HG02938 (cell line): ENCODE data around the gene GRPEL1.
"Not testable (repeated sequence)": the region's sequence is repeated elsewhere in the genome, so short reads cannot be mapped to it uniquely, and the experiment has no call there.

Source experiments
- ATAC-seq: cut with Tn5 transposase; IDR thresholded peaks from one replicate; pipeline ENCODE4 v1.9.1; 2021; ENCODE audit warnings: mild to moderate bottlenecking, moderate library complexity; ENCODE audit not compliant: unreplicated experiment

Gene GRPEL1

GRCh38 chr4:7067452-7068278 is at the start of gene GRPEL1:
TSS of gene GRPEL1 (minus strand) at chr4:7068064. CDS start at chr4:7068032, 32 bp downstream.
- ATAC-seq, result peak; percentile 85

- ATAC-seq, result no peak
These were observed 48.8 kb upstream of the GRPEL1 start for GRCh38 chr4:7116705-7117104.

- no peak for ATAC-seq
These were observed 47.9 kb upstream of the GRPEL1 start for GRCh38 chr4:7115557-7116340.

- ATAC-seq, result no peak
These were observed 44.8 kb upstream of the GRPEL1 start for GRCh38 chr4:7112656-7113055.

- no peak for ATAC-seq
These were observed 43.6 kb upstream of the GRPEL1 start for GRCh38 chr4:7111441-7111840.

GRCh38 chr4:7110546-7110945 is 42.7 kb upstream of the GRPEL1 start:
- no peak for ATAC-seq

- ATAC-seq, result no peak
These were observed 41.3 kb upstream of the GRPEL1 start for GRCh38 chr4:7109169-7109568.

GRCh38 chr4:7108660-7109059 is 40.8 kb upstream of the GRPEL1 start:
- ATAC-seq, result no peak

- ATAC-seq, result no peak
These were observed 40.3 kb upstream of the GRPEL1 start for GRCh38 chr4:7108046-7108625.

GRCh38 chr4:7107166-7107905 is 39.5 kb upstream of the GRPEL1 start:
- ATAC-seq, result no peak

- ATAC-seq, result no peak
These were observed 37.4 kb upstream of the GRPEL1 start for GRCh38 chr4:7105276-7105675.

- ATAC-seq, result no peak
These were observed 36.6 kb upstream of the GRPEL1 start for GRCh38 chr4:7104366-7105031.

GRCh38 chr4:7103607-7104365 is 35.9 kb upstream of the GRPEL1 start:
- ATAC-seq, result no peak

- ATAC-seq, result peak; percentile 81
These were observed 35.3 kb upstream of the GRPEL1 start for GRCh38 chr4:7103031-7103606.

GRCh38 chr4:7102516-7102909 is 34.6 kb upstream of the GRPEL1 start:
- ATAC-seq, result not testable (repeated sequence)

- ATAC-seq, result peak; percentile 65
These were observed 34.0 kb upstream of the GRPEL1 start for GRCh38 chr4:7101692-7102515.

GRCh38 chr4:7096236-7096635 is 28.4 kb upstream of the GRPEL1 start:
- no peak for ATAC-seq

- no peak for ATAC-seq
These were observed 27.8 kb upstream of the GRPEL1 start for GRCh38 chr4:7095611-7096155.
